ENCODE measurements around the gene GRIK5.
"Not testable (repeated sequence)": the region's sequence is repeated elsewhere in the genome, so short reads cannot be mapped to it uniquely, and the experiment has no call there.

GRCh38 chr19:42100241-42100640 lies 30.2 kb upstream of the GRIK5 start:
- not testable (repeated sequence) for TF ChIP-seq LEF1 (IDR thresholded peaks at IDR 0.05; ENCODE audit: borderline replicate concordance); NFRKB (IDR thresholded peaks at IDR 0.05); FOXA1 (IDR thresholded peaks at IDR 0.05); L3MBTL2 (conservative IDR thresholded peaks at IDR 0.05); TARDBP (IDR thresholded peaks at IDR 0.05); PKNOX1 (IDR thresholded peaks at IDR 0.05); BHLHE40 (IDR thresholded peaks at IDR 0.05; ENCODE audit: borderline replicate concordance); SP1 (IDR thresholded peaks at IDR 0.05); FOXM1 (IDR thresholded peaks at IDR 0.05; ENCODE audit: borderline replicate concordance); ARNT (IDR thresholded peaks at IDR 0.05); ZNF384 (IDR thresholded peaks at IDR 0.05); HDGF (IDR thresholded peaks at IDR 0.05; ENCODE audit: borderline replicate concordance); FOXK2 (IDR thresholded peaks at IDR 0.05); CTBP1 (IDR thresholded peaks at IDR 0.05; ENCODE audit: borderline replicate concordance)
